ENCODE measurements around the gene RINL.
"Not testable (repeated sequence)": the region's sequence is repeated elsewhere in the genome, so short reads cannot be mapped to it uniquely, and the experiment has no call there.

RINL gene

DNA sequence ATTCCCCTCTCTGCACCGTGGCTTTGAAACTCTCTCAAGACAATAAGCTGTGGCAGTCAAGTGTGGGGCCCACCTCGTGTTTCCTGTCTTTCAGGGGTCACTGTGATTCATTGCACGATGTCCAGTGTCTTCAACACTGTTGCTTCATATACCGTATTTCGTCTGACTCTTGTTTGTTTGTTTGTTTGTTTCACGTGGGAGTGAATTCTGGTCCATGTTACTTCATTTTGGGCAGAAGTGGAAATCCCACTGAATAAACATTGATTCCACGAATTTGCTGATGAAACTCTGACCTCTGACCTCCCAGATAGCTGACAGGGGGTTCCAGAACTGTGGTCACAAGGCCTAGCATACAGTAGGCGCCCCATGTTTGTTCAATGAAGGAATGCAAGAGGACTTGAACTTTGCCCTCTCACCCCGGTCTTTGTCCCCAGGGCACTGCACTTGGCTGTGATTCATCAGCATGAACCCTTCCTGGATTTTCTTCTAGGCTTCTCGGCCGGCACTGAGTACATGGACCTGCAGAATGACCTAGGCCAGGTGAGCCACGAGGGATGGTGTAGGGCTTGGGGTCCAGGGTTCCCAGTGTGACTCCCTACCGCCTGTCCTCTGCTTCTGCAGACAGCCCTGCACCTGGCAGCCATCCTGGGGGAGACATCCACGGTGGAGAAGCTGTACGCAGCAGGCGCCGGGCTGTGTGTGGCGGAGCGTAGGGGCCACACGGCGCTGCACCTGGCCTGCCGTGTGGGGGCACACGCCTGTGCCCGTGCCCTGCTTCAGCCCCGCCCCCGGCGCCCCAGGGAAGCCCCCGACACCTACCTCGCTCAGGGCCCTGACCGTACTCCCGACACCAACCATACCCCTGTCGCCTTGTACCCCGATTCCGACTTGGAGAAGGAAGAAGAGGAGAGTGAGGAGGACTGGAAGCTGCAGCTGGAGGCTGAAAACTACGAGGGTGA, 26.8 kb upstream of the RINL start:
- no peak for DNase-seq

DNA sequence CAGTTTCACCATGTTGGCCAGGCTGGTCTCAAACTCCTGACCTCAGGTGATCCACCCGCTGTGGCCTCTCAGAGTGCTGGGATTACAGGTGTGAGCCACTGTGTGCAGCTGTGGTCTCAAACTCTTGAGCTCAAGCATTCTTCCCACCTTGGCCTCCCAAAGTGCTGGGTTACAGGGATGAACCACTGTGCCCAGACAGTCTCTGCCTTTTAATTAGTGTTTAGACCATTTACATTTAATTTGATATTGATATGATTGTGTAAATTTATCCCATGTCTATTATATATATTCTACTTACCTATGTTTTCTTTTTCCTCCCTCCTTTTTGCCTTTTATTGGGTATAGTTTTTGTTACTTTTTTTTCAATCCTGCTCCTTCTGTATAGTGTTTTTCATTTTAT, 23.6 kb upstream of the RINL start:
- DNase-seq, result no peak

DNA sequence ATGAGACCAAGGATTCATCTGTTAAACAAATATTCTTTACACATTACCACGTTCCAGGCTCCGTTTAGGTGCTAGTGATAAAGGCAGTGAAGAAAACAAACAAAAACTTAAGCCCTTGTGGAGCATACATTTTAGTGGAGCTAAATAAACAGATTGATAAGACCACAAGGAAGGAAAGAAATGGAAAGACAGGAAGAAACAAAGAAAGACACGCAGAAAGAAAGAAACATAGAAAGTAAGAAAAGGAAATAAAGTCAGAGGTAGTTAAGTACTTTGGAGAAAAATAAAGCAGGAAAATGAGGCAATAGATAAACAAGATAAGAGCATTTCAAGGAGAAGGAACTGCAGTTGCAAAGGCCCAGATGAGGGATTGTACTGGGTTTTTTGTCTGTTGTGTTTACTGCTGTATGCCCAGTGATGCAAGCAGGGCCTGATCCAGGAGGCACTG, 22.7 kb upstream of the RINL start:
- DNase-seq, result no peak

DNA sequence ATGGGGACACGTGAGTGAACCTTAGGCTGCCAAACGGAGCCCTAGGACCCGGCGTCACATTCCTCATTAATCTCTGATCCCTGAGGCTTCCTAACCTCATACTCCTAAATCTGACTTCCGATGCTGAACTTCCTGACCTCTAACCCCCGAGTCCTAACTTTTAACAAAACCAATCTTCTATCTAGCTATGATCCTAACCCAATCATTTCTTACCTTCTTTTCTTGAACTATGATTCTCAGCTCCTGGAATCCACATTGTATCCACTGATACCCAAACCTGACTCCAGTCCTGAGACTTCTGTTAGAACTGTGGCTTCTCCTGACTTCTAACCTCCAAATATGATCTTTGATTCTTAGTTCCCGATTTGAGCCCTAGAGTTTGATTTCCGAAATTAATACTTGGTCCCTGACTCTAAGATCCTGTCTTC, 22.1 kb upstream of the RINL start:
- DNase-seq, result no peak

DNA sequence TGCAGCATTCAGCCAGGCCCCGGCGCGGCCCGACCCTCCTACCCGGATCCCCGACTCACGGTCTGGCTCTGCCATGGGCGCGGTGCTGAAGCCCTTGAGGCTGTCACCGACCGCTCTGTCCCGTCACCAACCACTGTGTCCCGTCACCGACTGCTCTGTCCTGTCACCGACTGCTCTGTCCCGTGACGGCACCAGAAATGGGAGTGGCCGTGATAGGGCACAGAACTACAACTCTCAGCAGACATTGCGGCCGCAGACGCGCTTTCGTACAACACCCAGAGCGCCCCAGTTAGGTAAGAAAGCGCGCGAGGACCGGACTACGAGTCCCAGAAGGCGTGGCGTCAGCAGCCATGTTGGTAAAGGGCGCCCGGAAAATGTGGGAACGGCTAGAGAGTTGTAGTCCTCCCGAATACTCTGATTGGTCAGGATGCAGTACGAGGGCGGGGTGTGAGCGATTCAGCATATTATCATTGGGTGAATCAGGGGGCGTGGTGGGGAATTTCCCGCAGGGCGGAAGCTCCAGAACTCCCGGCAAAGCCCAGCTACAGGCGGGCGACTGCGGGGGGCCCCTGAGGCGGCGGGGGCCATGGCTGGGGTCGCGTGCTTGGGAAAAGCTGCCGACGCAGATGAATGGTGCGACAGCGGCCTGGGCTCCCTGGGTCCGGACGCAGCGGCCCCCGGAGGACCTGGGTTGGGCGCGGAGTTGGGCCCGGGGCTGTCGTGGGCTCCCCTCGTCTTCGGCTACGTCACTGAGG, 21.5 kb upstream of the RINL start, which contains the start of the genes NFKBIB and SIRT2:
Gene NFKBIB, plus strand, starts transcription at position 523 of the 755 bp plus-strand sequence. Its CDS starts 64 bp downstream, at position 587.
Gene SIRT2, minus strand, starts transcription at position 172 of the 755 bp plus-strand sequence. Its CDS starts 97 bp downstream, at position 75.
- peak; percentile 100 for DNase-seq

DNA sequence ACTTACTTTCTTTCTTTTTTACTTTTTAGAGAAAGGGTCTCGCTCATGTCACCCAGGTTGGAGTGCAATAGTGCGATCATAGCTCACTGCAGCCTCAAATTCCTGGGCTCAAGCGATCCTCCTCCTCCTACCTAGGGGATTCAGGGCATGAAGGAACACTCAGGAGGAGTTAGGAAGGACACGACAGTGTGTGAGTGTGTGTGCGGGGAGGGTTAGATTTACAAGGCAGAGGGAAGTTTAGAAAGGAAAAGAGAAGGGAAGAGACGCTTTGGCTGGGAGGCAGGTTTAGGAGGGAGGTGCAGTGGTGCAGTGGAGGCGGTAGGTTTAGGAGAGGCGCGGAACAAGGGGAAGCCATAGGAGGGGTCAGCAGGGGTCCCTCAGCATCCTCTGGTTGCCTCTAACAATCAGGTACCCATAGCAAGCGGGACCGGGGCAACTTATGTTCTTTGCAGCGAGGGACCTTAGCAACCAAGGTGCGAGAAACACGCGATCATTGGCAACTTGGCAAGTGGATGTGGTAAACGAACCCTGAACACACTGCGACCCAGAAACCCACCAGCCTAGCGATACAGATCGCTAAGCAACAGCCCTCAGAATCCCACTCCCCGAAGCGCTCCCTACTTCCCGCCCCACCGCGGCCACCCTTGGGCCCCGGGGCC, 20.8 kb upstream of the RINL start:
- no peak for DNase-seq

DNA sequence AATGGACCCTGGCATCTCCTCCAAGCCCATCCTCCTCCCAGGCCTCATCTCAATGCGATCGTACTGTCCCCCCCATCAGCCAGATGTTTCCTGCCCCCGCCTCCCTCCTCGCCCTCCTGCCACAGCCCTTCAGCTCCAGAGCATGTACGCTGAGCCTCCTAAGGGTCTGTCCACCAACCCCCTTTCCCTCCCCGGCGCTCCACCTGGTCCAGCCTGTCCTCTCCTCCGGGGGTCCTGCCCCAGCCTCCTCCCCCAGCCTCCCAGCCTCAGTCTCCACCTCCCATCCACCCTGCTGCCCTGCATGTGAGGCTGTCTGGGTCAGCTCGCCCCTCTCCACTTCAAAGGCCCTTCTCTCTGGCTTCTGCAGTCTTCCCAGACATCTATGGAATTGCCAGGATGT, 16.9 kb upstream of the RINL start:
- no peak for DNase-seq

DNA sequence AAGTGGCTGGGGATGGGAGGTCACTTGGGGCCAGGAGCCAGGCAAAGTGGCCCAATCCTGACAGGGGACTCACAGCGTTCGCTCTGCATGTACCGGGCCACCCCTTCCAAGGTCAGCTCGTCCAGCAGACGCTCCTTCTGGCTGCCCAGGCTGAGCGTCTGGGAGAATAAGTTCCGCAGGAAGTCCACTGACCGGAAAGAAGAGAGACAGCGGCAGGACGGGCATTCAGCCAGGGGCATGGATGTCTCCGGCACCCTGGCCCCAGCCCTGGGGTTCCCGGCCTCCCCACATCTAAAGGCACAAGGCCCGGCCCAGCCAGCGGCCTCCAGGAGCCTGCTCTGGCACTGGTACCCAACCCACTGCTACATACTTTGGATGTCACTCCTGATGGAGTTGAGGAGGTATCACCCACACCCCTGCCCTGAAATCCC, 15.3 kb upstream of the RINL start:
- DNase-seq, result no peak

DNA sequence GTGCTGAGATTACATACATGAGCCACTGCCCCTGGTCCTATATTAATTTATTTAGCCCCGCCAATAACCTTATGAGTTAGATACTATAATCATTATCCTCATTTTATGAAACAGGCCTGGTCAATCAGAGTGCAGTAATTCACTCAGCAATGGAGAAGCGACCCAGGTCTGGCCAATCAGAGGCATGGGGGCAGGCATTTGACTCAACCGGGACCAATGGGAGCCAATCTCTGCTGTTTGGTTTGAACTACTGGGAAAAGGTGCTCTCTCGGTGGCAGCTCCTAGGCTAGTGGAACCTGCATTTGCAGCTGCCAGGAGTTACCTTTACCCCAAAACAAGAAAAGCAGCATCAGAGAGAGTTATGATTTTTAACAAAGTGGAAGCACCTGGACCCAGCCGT, 14.8 kb upstream of the RINL start:
- no peak for DNase-seq

DNA sequence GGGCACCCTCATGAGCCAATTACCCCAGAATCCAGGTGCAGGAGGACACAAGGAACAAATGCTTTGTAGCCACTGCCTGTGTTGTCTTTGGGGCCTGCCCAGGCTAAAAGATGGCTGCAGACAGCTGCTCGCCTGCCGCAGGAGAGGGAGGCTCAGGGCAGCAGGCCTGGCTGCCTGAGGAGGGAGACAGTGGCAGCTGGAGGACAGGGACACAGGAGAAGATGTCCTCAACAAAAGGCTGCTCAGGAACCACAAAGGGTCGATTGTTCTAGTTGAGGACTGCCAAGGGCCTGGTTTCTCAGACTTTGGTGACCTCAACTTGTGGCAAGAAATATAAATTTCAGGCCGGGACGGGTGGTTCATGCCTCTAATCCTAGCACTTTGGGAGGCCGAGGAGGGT, 13.7 kb upstream of the RINL start:
- no peak for DNase-seq

DNA sequence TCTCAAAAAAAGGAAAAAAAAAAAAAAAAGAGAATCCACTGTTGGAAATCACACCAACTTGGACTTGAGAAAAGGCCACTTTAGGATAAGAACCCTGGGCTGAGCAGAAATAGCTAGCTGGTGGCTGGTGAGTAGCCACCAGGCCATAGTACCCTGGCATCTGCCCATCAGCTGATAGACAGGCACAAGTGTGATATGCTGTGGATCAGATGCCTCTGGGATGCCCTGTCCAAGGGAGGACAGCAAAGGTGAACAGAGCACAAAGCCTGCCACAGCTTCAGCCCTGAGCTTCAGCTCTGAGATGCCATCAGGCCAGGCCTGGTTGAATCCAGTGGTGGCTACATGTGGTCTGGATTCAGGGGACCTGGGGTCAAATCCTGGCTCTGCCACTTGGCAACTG, 12.6 kb upstream of the RINL start:
- no peak for DNase-seq

DNA sequence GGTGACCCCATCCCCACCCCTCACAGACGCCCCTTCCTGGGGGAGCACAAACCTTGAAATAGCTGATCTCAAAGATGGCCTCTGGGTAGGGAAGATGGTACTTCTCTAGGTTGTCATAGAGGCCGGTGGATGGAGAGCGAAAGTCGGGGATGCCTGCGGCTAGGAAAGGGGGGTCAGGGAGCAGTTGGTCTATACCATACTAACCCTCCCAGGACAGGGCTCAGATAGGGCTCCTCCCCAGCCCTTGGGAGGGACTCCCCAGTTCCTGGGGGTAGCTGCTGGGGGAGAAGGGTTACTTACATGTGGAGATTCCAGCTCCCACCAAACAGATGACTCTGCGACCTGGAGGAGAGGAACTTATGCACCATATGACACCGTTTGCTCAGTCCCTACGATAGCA, 11.7 kb upstream of the RINL start:
- no peak for DNase-seq

DNA sequence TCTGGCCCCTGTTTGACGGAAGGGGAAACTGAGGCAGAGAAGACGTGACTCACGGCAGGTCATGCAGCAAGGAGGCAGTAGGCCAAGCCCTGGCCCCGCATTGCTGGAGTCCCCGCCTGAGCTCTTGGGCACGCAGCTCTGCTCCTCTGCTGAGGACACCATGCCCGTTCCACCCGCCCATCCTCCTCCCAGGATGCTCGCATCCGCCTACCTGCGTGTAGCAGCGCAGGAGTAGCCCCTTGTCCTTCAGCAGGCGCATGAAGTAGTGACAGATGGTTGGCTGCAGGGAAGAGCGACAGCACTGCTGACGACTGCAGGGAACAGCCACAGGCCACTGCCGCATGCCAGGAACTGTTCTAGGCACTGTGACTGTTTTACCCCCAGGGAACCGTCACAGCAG, 10.8 kb upstream of the RINL start:
- DNase-seq, result no peak

DNA sequence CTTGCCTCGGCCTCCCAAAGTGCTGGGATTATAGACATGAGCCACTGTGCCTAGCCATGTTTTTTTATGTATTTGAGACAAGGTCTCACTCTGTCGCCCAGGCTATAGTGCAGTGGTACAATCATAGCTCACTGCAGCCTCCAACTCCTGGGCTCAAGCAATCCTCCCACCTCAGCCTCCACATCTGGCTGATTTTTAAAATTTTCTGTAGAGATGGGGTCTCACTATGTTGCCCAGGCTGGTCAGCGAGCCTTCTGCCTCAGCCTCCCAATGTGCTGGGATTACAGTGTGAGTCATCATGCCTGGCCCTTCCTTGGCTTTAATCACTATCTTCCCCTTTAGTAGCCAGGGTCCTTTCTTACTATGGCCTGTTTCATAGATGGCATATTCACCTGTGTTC, 6.6 kb upstream of the RINL start:
- not testable (repeated sequence) for DNase-seq

DNA sequence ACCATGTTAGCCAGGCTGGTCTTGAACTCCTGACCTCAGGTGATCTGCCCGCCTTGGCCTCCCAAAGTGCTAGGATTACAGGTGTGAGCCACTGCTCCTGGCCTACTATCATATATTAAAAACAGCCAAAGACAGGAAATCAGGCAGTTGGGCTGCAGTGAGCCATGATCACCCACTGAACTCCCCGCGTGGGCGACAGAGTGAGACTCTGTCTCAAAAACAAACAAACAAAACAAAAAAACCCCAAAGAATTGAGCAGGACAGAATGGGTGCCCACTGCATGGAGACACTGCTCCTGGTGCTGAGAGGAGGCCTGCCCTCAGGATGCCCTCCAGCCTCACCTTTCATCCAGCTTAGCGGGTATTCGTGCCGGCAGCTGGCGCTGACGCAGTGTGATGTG, 5.2 kb upstream of the RINL start:
- DNase-seq, result no peak

DNA sequence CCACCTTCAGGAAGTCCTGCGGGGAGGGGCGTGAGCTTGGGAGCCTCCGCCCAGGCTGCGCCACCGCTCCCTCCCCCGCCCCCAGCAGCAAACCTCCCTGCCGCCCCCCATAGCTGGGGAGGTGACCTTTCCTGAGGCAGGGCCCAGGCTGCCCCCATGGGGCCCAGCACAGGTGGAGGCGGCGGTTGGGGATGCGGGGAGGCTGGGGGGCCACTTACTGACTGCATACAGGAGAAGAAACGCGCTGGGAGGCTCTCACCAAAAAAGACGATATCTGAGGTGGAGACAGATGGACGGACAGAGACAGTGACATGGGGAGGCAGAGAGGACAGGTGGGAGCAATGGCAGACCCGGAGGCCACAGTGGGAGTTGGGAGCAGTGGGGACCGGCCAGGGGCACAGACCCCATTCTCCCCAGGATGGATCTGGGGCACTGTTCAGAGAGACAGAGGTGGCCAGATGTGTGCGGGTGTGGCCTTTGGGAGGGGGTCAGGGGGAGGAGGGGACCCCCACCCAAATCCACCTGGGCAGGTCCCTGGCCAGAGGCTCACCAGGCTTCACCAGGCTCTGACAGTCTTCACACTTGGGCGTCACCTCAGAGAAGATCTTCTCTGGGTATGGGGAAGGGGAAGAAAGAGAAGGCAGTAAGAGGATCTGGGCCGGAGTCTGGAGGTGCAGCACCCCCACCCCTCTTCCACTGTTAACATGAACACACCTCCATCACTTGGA, 3.0 kb upstream of the RINL start:
- DNase-seq, result no peak

DNA sequence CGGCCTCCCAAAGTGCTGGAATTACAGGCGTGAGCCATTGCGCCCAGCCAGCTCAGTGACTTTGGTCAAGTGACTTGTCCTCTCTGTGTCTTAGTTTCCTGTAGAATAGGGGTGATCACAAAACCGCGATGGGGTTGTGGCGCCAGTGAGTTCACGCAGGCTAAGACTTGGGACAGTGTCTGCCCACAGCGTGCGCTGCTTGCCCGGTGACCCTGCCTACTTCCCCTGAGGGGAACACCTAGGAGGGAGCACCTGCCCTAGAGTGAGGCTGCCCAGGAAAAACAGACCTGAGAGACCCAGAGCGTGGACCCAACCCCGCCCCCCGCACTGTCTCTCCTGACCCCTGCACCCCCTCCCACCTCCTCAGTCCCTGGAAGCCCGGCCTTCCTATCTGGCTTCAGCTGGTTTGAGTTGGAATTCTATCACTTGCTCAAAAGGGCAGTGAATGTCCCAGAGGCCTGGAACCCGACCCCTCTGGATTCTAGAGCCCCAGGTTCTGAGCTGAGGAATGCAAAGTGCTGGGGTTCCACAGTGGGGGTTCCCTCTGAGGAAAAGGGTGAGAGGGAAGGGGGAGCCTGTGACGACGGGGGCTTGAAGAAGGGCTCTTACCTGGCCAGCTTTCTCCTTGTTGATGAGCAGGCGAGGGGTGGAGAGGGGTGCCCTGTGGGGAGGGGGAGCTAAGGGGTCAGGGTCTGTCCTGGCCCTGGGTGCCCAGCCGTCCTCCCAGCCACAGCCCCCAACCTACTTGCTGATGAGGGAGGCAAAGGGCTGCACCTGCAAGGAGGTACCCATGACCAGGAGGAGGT, 2.2 kb upstream of the RINL start:
- no peak for DNase-seq

DNA sequence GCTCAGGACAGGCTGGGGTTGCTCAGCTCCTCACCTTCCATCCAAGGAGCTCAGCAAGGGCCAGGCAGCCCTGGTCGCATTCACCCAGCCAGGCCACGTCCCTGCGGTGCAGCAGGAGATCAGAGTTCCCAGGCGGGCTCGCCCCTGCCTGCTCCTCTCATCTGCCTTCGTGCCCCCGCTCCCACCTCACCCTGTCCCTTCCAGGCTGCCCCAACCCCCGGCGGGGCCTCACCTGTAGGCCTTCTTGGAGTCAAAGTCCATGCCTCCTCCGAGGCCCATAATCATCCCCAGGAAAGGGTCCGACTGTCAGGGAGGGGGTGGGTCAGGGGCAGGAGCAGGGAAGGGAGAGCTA, 1.3 kb upstream of the RINL start:
- no peak for DNase-seq

DNA sequence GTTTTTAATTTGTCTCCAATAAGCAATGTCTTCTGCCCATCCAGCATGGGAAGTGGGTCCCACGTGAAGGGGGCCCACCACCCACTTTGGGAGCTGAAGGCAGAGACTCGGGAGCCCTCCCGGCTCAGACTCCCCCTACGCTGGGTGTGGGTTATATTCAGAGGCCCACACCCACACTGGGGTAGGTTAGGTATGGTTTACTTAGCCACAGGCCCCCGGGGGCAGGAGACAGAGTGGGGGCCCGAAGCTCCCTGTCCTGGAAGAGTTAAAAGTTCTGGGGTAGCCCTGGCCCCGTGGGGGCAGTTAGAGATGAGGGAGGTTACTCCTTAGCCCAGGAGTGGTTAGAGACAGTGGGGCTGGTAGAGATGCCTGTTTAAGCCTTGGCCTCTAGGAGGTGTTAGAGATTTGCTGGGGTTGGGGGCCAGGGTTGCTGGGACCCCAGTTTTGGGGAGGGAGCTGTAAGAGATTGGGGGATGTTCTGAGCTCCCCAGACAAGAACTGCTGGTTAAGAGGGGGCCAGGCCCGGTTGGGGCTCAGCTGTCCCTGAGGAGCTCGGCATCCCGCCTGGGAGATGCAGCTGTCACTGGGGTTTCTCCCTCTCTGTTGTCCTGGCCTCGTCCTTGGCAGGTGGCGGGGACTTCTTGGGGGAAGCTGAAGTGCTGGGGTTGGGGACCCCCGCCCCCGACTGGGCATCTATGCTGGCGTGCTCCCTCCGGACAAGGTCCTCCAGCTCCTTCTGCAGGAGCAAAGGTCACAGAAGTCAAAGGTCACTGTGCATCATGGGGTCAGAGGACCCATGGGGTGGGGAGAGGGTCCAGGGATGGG, 712 bp upstream of the RINL start:
- DNase-seq, result no peak

DNA sequence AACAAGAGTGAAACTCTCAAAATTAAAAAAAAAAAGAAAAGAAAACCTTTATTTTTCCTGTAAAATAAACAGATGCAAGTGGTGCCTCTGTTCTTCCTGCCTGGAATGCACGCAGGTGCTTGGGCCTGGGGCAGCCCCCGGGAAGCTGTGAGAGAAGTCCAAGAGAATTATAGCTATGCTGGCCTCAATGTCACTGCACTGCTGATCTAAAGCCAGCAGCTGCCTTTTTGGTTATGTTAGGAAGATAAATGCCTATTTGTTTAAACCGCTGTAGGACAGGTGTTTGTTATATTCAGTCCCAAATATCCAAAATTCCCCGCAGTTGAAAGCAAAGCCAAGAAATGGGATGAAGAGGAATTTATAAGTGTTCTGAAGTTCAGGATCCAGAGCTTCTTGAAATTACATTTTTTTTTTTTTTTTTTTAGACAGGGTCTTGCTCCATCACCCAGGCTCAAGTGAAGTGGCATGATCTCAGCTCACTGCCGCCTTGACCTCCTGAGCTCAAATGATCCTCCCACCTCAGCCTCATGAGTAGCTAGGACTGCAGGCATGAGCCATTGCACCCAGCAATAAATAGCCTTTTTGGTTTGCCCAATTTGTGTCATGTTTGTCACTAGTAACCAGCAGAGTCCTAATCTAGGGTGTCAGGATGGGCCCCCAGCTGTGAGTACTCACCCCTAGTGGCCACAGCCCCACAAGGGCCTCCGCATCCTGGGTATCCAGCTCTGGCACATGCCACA, 2.2 kb downstream of the RINL start:
- DNase-seq, result no peak
